ENCODE data around the gene SPPL2A.

SPPL2A gene

DNA sequence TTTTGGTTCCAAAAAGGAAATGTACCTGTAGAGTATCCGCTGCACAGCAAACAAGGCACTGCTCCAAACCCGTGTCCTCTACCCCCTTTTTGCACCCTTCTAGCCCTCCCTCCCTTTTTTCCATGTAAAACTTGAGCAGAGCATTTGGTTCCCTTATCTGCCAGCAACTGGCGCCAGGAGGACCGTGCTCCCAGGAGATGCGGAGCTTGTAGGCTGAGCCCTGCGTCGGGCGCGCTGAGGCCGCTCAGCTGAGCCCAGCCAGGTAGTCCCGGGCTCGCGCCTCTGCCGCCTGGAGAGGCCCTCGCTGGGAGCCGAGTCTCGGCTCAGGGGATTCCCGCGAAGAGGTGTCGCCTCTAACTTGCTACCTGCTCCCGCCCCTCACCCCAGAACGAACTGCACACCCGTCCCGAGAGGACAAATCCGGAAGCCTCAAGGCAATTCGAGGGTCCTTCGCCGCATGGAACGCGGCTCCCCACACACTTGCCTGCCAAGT is 79.5 kb downstream of the SPPL2A start:
- peak; percentile 84 for DNase-seq

DNA sequence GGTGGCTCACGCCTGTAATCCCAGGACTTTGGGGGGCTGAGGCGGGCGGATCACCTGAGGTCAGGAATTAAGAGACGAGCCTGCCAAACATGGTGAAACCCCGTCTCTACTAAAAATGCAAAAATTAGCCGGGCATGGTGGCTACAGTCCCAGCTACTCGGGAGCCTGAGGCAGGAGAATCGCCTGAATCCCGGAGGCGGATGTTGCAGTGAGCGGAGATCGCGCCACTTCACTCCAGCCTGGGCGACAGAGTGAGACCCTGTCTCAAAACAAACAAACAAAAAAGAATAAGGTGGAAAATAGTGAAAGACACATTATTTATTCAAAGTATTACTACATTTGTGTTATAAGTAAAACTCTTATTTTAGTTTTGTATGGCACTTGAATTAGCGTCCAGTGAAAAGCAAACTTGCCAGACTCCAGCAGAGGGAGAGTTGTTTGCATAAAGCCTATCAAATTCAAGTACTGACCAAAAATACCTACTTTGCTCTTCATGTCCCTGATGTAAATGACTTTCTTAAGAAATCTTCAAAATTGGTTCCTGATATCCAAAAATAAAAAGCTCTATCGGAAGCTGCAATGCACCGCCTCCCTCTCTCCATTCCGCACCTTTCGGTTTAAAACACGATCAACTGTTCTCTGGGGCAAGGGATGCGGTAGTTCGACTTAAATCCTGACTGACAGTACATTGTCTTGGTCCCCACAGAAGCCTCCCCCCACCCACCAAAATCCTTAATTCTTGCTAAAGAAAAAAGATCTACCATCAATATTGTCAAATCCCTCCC is 80.1 kb downstream of the SPPL2A start:
- DNase-seq: no peak

DNA sequence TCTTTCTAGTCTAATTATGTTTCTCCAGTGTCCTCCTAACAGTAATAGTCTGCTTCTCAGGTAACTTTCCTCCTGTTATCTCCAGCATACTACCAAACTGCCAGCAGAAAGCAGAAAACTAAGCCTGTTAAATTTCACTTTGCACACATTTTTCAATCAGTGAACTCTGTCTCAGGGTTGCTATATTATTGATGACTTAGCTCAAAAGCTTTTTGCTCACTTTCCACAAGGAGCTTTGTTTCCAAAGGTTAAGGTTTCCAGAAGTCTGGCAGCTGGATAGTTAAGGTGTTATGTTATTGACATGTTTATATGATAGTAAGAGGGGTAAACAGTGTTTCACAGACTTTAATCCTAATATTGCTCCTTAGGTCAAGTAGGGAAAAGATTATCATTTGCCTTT is 84.0 kb downstream of the SPPL2A start:
- DNase-seq: no peak

- peak; percentile 78 for DNase-seq
Measured at GRCh38 chr15:50676799-50677483, 88.6 kb downstream of the SPPL2A start.

DNA sequence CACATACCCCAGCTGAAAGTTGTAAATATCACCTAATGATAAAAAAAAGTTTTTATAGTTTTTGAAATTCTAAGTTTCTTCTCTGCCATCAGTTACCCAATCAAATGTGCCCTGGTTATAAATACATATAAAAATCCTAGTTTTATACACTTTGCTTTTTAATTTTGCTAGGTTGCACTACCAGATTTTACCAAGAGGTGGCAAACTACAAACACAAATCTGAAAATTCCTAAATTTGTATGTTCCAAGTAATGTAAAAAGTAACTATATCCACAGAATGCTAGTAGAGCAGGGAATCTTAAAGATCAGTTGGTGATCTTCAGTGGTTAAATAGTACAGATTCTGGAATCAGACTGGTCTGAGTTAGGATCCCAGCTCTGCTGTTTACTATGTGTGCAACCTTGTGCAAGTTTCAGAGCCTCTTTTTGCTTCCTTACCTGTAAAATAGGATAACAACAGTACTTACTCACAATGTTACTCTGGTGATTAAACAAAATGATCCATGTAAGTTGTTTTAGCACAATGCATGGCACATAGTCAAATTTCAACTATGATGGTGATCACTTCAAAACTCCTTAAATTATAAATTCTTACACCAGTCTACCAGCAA is 89.9 kb downstream of the SPPL2A start:
- DNase-seq: no peak

GRCh38 chr15:50670115-50670514 is 95.4 kb downstream of the SPPL2A start:
- no peak for DNase-seq

GRCh38 chr15:50669611-50670010 is 95.9 kb downstream of the SPPL2A start:
- DNase-seq: no peak

GRCh38 chr15:50665938-50666337 is 99.6 kb downstream of the SPPL2A start:
- no peak for DNase-seq

DNA sequence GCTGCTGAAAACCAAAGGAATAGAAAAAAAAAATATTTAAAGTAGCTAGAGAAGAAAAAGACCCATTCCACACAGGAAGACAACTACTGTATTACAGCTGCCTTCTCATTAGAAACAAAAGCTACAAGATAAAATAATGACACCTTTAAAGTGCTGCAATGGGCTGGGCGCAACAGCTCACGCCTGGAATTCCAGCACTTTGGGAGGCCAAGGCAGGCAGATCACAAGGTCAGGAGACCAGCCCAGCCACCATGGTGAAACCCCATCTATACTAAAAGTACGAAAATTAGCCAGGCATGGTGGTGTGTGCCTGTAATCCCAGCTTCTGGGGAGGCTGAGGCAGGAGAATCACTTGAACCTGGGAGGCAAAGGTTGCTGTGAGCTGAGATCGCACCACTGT is 110.0 kb downstream of the SPPL2A start:
- DNase-seq: no peak

GRCh38 chr15:50653156-50653743 is 112.3 kb downstream of the SPPL2A start:
- no peak for DNase-seq

- no peak for DNase-seq
Measured at GRCh38 chr15:50652671-50653070, 112.8 kb downstream of the SPPL2A start.

Data from islet precursor cell (in vitro differentiated cells).